ENCODE data around the gene TGM4. TPM values are rescaled to one million over a fixed set of nuclear protein-coding genes. Genes with fewer than 3 reads are reported as not detected.

The TGM4 gene
- total RNA-seq, 1 donor from 2014 or later = not detected

DNA sequence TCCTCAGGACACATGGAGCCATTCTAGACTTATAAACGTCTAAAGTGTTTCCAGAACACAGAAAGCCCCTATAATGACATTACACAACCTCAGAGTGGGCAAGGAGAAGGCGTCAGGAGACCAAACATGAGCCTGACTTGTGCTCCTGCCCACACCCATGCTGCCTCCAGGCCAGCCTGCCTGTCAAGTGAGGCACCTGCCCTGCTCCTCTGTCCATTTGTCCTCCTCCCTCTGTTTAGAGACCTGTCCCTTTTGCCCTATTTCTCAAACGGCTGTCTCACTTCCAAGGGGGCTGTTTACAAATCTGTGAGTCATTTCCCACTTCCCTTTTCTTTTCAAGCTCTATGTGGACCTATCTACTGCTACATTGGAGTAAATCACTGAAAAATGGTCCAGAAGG, 80.6 kb downstream of the TGM4 start:
- DNase-seq (ENCODE audit: low spot score) = no peak

- no peak for DNase-seq (ENCODE audit: low spot score)
Observed at GRCh38 chr3:44955917-44956316, 81.5 kb downstream of the TGM4 start.

- DNase-seq (ENCODE audit: low spot score) = no peak
Observed at GRCh38 chr3:44957986-44958385, 83.6 kb downstream of the TGM4 start.

- peak; percentile 52 for DNase-seq (ENCODE audit: low spot score)
Observed at GRCh38 chr3:44958386-44958785, 84.0 kb downstream of the TGM4 start.

DNA sequence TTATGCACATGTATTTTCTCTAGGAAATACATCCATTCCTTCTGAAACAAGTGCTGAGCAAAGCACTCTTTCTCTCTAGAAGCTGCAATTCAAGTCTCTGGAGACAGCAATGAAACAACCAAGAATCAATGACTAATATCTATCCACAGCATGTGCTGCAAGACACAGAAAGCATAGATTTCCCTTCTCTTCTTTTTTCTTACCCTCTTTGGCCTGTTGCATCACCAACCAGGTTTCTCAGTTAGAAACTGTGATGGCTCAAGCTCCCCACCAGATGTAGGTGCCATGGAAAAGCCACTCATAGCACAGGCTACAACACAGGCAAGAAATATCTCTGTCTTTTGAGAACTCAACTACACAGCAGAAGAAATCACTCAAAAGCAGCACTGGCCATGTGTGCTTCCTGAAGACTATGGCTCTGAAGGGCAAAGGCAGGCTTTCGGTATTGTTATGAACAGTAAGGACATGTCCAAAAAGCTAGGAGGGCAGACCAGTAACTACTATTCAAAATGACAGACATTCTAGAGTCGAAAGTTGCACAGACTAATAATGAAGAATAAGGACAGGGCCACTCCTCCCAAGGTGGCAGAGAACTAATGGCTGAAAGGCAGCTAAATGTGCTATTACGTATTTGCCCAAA, 86.1 kb downstream of the TGM4 start:
- no peak for DNase-seq (ENCODE audit: low spot score)

DNA sequence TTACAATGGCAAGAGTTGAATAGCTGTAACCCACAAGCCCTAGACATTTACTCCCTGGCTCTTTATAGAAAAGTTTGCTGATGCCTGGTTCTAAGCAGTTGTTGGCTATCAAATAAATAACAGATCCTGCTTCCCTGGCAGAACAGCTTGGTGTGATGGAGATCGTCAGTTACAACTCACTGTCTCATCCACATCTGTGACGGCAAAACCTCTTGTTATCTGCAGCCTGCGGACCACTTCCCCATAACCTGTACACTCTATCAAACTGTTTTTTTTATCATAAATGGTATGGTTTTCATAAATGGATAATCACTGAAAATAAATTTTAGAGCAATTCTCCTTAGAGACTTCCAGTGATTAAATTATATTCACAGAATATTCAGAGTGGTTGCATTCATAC, 87.5 kb downstream of the TGM4 start:
- no peak for DNase-seq (ENCODE audit: low spot score)

DNA sequence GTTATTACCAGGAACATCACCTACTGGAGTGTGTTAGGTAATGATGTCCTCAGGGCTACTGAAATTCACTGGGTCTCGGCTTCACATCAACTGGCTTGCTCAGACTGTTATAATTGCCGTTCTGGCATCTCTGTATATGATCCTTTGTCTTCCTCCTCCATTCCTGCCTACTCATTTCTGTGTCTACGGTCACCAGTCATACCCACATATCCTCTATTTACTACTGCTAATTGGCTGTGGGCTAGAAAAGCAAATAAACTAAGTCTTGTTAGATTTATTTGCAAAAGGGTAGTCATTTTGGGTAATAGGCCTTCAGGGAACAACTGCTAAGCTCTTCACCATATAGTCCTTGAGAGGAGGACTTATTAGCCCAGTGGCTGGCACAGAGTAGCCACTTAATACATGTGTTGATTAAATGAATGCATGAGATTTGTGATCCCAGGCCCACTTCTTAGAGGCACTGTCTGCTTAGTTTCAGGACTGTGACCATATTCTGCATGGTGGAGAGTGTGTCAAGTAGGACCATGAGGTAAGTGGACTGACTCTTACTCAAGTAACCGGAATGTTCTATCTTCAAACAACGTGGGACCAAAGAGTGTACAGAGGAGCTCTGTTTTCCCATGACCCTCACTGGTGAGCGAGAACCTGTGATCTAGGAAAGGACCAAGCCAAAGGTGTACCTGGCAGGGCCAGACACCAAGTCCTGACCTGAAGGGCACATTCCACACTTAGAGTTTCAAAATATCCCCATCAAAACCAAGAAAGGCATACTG, 88.4 kb downstream of the TGM4 start:
- no peak for DNase-seq (ENCODE audit: low spot score)

DNA sequence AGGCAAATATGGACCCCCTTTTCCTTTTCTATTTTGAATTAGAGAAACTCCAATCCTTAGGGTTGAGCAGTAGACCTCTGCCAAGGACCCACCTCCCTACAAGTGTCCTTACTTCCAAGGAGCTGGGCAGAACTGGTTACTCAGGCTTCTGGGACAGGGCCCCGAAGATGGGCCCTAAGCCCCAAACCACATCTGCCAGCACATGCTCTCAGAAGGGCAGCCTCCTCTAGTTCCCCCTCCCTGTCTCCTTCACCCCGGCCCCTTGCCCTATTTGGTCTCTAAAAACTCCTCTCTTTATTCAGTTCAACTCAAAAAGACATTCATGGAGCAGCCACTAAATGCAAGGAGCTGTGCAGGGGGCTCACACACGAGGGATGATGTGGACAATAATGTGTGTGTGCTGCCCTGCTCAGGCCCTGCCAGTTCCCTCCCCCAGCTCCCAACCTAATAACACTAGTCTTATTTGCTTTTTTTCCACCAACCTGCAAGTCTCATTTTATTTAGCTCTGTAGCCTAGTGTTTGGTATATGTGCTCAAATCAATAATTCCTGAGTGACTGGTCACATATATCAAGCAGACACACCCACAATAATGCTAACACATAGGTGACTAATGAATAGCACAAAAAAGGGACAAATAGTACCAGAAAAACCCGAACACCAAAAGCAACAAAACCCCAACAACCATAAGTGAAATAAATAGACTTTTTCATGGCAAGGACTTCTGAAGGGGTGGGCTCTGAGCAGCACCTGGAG, 89.3 kb downstream of the TGM4 start:
- no peak for DNase-seq (ENCODE audit: low spot score)

Other genes with a start within 250 kb of the TGM4 start
- 23.6 TPM for gene ZNF197, start 249.6 kb upstream of the TGM4 start, total RNA-seq
- gene ZNF35, start 225.9 kb upstream of the TGM4 start, total RNA-seq = 13.5 TPM
- gene ZNF502, start 161.9 kb upstream of the TGM4 start, total RNA-seq = 11.4 TPM
- gene ZNF501, start 145.0 kb upstream of the TGM4 start, total RNA-seq = 6.3 TPM
- 27.4 TPM for gene KIAA1143, start 113.0 kb upstream of the TGM4 start, total RNA-seq
- gene KIF15, start 112.8 kb upstream of the TGM4 start, total RNA-seq = 0.83 TPM
- gene TMEM42, start 12.7 kb upstream of the TGM4 start, total RNA-seq = 13.1 TPM
- gene ZDHHC3, start 101.6 kb downstream of the TGM4 start, total RNA-seq = 151 TPM
- gene EXOSC7, start 101.6 kb downstream of the TGM4 start, total RNA-seq = 62.1 TPM
- gene CLEC3B, start 151.7 kb downstream of the TGM4 start, total RNA-seq = 58.9 TPM

All from ureter (tissue), 1 donor.